Fibroblast of villous mesenchyme (primary cell): Measurements from ENCODE around the gene MGARP. TPM values are rescaled to one million over a fixed set of nuclear protein-coding genes. Genes with fewer than 3 reads are reported as not detected.

Source experiments
- DNase-seq: peaks from one replicate; pipeline ENCODE4 v3.0.0-alpha.2; 2010; ENCODE audit warnings: low read depth
- H3K4me3 ChIP-seq: 2 replicates; pipeline ENCODE4 v1.5.1; 2011; ENCODE audit warnings: low read depth, mild to moderate bottlenecking, low read length
- CTCF ChIP-seq: IDR thresholded peaks from 2 replicates; pipeline ENCODE4 v1.5.1; 2012; ENCODE audit warnings: low read depth, mild to moderate bottlenecking, low read length; ENCODE audit not compliant: insufficient read depth
- total RNA-seq: library from RNA; depleted of rRNA; stranded (reverse); fragments of >200 nt; gene quantifications from 2 replicates; pipeline ENCODE4 v1.2.3, GENCODE V29; 2012

The MGARP gene
- total RNA-seq, 1 donor: 106 TPM

- DNase-seq: no peak
- H3K4me3 ChIP-seq: no peak overlapping the region
- TF ChIP-seq CTCF: no peak
These were observed 6.2 kb upstream of the MGARP start for GRCh38 chr4:139286186-139286698.

GRCh38 chr4:139282721-139283075, 2.7 kb upstream of the MGARP start:
- peak; percentile 26 for DNase-seq
- H3K4me3 ChIP-seq: no peak overlapping the region
- TF ChIP-seq CTCF: no peak

- DNase-seq: peak; percentile 49
- no peak for TF ChIP-seq CTCF
- H3K4me3 ChIP-seq: no peak overlapping the region
These were observed 2.2 kb upstream of the MGARP start for GRCh38 chr4:139282065-139282720.

- DNase-seq: peak; percentile 28
These were observed 889 bp downstream of the MGARP start for GRCh38 chr4:139278912-139279759.

GRCh38 chr4:139278485-139278884, 1.5 kb downstream of the MGARP start:
- peak; percentile 7 for DNase-seq
- H3K4me3 ChIP-seq: peak overlapping the region; percentile 69

More at GRCh38 chr4:139278912-139279759, 889 bp downstream of the MGARP start:
- H3K4me3 ChIP-seq: peak overlapping the region; percentile 69
- no peak for TF ChIP-seq CTCF

GRCh38 chr4:139275281-139275735, 4.7 kb downstream of the MGARP start:
- H3K4me3 ChIP-seq: no peak overlapping the region
- TF ChIP-seq CTCF: no peak
- DNase-seq: no peak

More at GRCh38 chr4:139278485-139278884, 1.5 kb downstream of the MGARP start:
- no peak for TF ChIP-seq CTCF
